K562 (cell line): ENCODE results near the gene ASPHD1. TPM values are rescaled to one million over a fixed set of nuclear protein-coding genes. Genes with fewer than 3 reads are reported as not detected.

Experiments used
- ATF3 ChIP-seq, 2 experiments: fragments of 450-650 bp in 1 of 2; sonication (generic) in 1 of 2; formaldehyde crosslinking in 1 of 2; IDR thresholded peaks in 1 of 2; conservative IDR thresholded peaks in 1 of 2; 2 replicates each; pipeline versions ENCODE4 v1.6.1 to v1.8.1; 2016 to 2023; ENCODE audit warnings: mild to moderate bottlenecking in 2 of 2, moderate library complexity in 2 of 2, inconsistent platforms in 1 of 2, missing genetic modification reagents in 1 of 2
- BACH1 ChIP-seq: fragments of 200-800 bp; sonication (Bioruptor generic); IDR thresholded peaks from 2 replicates; pipeline ENCODE4 v1.6.1; 2016; ENCODE audit warnings: missing genetic modification characterization, missing compliant biosample characterization
- CTCFL ChIP-seq: IDR thresholded peaks from 2 replicates; pipeline ENCODE4 v1.6.1; 2011; ENCODE audit warnings: borderline replicate concordance, low read depth, mild to moderate bottlenecking, moderate library complexity, low read length; ENCODE audit not compliant: insufficient read depth, poor library complexity, severe bottlenecking
- DIDO1 ChIP-seq: fragments of 450-650 bp; IDR thresholded peaks from 2 replicates; pipeline ENCODE4 v1.6.1; 2016; ENCODE audit warnings: low read depth, missing biosample characterization, missing genetic modification characterization
- FOXJ3 ChIP-seq: sonication (generic); formaldehyde crosslinking; IDR thresholded peaks from 2 replicates; pipeline ENCODE4 v1.4.0; 2020; ENCODE audit warnings: mild to moderate bottlenecking, missing genetic modification reagents
- HDAC2 ChIP-seq: fragments of 450-650 bp; IDR thresholded peaks from 2 replicates; pipeline ENCODE4 v1.6.1; 2016; ENCODE audit warnings: mild to moderate bottlenecking
- HOXB6 ChIP-seq: fragments of 250-450 bp; sonication (Bioruptor Pico); IDR thresholded peaks from 2 replicates; pipeline ENCODE4 v1.5.1; 2022; ENCODE audit warnings: mild to moderate bottlenecking, borderline replicate concordance
- KDM2B ChIP-seq: fragments of 250-450 bp; sonication (Bioruptor Pico); IDR thresholded peaks from 2 replicates; pipeline ENCODE4 v1.8.0; 2021; ENCODE audit warnings: mild to moderate bottlenecking, moderate library complexity
- MCM3 ChIP-seq: fragments of 450-650 bp; IDR thresholded peaks from 2 replicates; pipeline ENCODE4 v1.6.1; 2016
- MEF2D ChIP-seq: conservative IDR thresholded peaks from 2 replicates; pipeline ENCODE4 v1.6.1; 2016; ENCODE audit warnings: low read depth, missing genetic modification characterization, missing compliant biosample characterization
- MNT ChIP-seq, 2 experiments: fragments of 450-650 bp; conservative IDR thresholded peaks; 2 replicates each; pipeline ENCODE4 v1.6.1; 2017; ENCODE audit warnings: mild to moderate bottlenecking in 2 of 2, moderate library complexity in 2 of 2
- NFIC ChIP-seq: fragments of 450-650 bp; IDR thresholded peaks from 2 replicates; pipeline ENCODE4 v1.6.1; 2017; ENCODE audit warnings: mild to moderate bottlenecking, inconsistent platforms
- NRF1 ChIP-seq, 2 experiments: fragments of 450-650 bp; IDR thresholded peaks in 1 of 2; conservative IDR thresholded peaks in 1 of 2; 2 replicates each; pipeline ENCODE4 v1.6.1; 2014; ENCODE audit warnings: mild to moderate bottlenecking in 2 of 2
- PHF8 ChIP-seq: fragments of 200-600 bp; sonication (generic); IDR thresholded peaks from 2 replicates; pipeline ENCODE4 v1.6.1; 2012; ENCODE audit warnings: mixed run types, mild to moderate bottlenecking, inconsistent platforms, low read length, moderate library complexity, borderline replicate concordance
- STAT5B ChIP-seq: fragments of 250-450 bp; sonication (Bioruptor Pico); IDR thresholded peaks from 2 replicates; pipeline ENCODE4 v1.8.0; 2021; ENCODE audit warnings: mild to moderate bottlenecking, inconsistent platforms
- TSHZ1 ChIP-seq: fragments of 250-450 bp; sonication (Bioruptor Pico); IDR thresholded peaks from 2 replicates; pipeline ENCODE4 v1.4.0; 2020; ENCODE audit warnings: mild to moderate bottlenecking, moderate library complexity
- ZBTB1 ChIP-seq: sonication (generic); formaldehyde crosslinking; IDR thresholded peaks from 2 replicates; pipeline ENCODE4 v1.8.1; 2023; ENCODE audit warnings: missing genetic modification reagents, low read depth, mild to moderate bottlenecking, borderline replicate concordance
- ZNF586 ChIP-seq: fragments of 450-650 bp; formaldehyde crosslinking; conservative IDR thresholded peaks from 2 replicates; pipeline ENCODE4 v1.4.0; 2020; ENCODE audit warnings: mild to moderate bottlenecking, moderate library complexity
- ZNF778 ChIP-seq: fragments of 450-650 bp; formaldehyde crosslinking; IDR thresholded peaks from 2 replicates; pipeline ENCODE4 v1.4.0; 2020; ENCODE audit warnings: mild to moderate bottlenecking, moderate library complexity
- ZNF79 ChIP-seq: fragments of 250-450 bp; sonication (Bioruptor Pico); IDR thresholded peaks from 2 replicates; pipeline ENCODE4 v1.4.0; 2020; ENCODE audit warnings: low read depth, mild to moderate bottlenecking, moderate library complexity
- polyA plus RNA-seq, 8 experiments: library from polyadenylated mRNA; depleted of rRNA in 4 of 8; stranded (reverse) in 5 of 8; unstranded in 3 of 8; fragments of >200 nt; fragmentation: Nextera tagmentation in 2 of 8; fragmentation: Illumina TruSeq in 1 of 8; extraction: Ambion mirVana in 2 of 8; extraction: Trizol in 1 of 8; gene quantifications; 2 replicates each; pipeline versions ENCODE4 v1.2.1 to v1.2.3, GENCODE V29; 2011 to 2014; ENCODE audit warnings: inconsistent platforms in 1 of 8, missing spikeins in 1 of 8
- total RNA-seq, 7 experiments: library from RNA; depleted of rRNA in 6 of 7; stranded (reverse); fragments of >200 nt in 6 of 7; fragmentation: Illumina TruSeq in 2 of 7; extraction: Trizol in 2 of 7; gene quantifications; 2 replicates each; pipeline versions ENCODE4 v1.2.1 to v1.2.3, GENCODE V29; 2011 to 2021; ENCODE audit warnings: low replicate concordance in 1 of 7

ASPHD1 gene
- total and polyA plus RNA-seq, 9 of the 15 experiments (the other 6 are each of a cell fraction or from before 2014, with no cell fraction given): 0.03 to 0.70 (median 0.24) TPM; not detected in 5

- TF ChIP-seq FOXJ3 (CRISPR knock-in tag) (no peak), MNT (conservative IDR thresholded peaks at IDR 0.05) (peak in 1 of 2 experiments; percentile 83; a peak in 1 of 4 replicates), KDM2B (CRISPR knock-in tag) (no peak), ZNF778 (CRISPR knock-in tag) (no peak), STAT5B (CRISPR knock-in tag) (no peak), BACH1 (no peak), HDAC2 (peak; percentile 62; the same call in 1 of the 2 replicates), ZNF586 (CRISPR knock-in tag) (no peak), HOXB6 (CRISPR knock-in tag) (no peak), MCM3 (no peak), NFIC (no peak), PHF8 (no peak), ATF3 (IDR thresholded peaks at IDR 0.05) (no peak), ATF3 (CRISPR knock-in tag; conservative IDR thresholded peaks at IDR 0.05) (no peak), DIDO1 (tag) (no peak), NRF1 (conservative IDR thresholded peaks at IDR 0.05 in 1 of 2, IDR thresholded peaks at IDR 0.05 in 1 of 2) (0 out of 4 replicates have a peak, but pooled peaks of 1 of the 2 experiments have one; percentile 12), TSHZ1 (no peak), ZBTB1 (CRISPR knock-in tag) (no peak), MEF2D (tag) (no peak), CTCFL (no peak), ZNF79 (no peak)
Measured at GRCh38 chr16:29899516-29900101, 679 bp upstream of the ASPHD1 start, which contains the start of gene SEZ6L2 (continued).
